Measurements from ENCODE around the gene FNDC3B. TPM values are rescaled to one million over a fixed set of nuclear protein-coding genes. Genes with fewer than 3 reads are reported as not detected.
"Not testable (repeated sequence)": the region's sequence is repeated elsewhere in the genome, so short reads cannot be mapped to it uniquely, and the experiment has no call there.

The FNDC3B gene
- polyA plus RNA-seq, 1 donor = 56.3 TPM

DNA sequence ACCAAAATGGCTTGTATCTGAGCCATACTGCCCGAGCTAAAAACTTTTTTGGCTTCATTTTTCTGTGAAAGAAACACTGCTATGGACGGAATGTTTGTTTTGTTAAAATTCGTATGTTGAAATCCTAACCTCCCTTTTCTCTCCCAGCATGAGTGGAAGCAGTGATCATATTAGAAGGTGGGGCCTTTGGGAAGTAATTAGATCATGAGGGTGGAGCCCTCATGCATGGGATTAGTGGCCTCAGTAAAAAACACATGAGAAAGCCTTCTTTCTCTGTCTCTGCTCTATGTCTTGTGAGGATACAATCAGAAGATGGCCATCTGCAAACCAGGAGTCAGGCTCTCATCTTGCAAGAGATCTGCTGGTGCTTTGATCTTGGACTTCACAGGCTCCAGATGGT lies 7.4 kb upstream of the FNDC3B start:
- DNase-seq (ENCODE audit: low read depth) = no peak

DNA sequence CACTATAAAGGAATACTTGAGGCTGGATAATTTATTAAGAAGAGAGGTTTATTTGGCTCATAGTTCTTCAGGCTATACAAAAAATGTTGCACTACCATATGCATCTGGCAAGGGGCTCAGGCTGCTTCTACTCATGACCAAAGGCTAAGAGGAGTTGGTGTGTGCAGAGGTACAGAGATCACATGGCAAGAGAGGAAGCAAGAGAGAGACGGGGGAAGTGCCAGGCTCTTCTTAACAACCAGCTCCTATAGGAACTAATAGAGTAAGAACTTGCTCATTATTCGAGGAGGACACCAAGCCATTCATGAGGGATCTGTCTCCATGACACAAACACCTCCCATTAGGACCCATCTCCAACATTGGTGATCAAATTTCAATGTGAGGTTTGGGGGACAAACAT lies 6.0 kb upstream of the FNDC3B start:
- DNase-seq (ENCODE audit: low read depth) = no peak

DNA sequence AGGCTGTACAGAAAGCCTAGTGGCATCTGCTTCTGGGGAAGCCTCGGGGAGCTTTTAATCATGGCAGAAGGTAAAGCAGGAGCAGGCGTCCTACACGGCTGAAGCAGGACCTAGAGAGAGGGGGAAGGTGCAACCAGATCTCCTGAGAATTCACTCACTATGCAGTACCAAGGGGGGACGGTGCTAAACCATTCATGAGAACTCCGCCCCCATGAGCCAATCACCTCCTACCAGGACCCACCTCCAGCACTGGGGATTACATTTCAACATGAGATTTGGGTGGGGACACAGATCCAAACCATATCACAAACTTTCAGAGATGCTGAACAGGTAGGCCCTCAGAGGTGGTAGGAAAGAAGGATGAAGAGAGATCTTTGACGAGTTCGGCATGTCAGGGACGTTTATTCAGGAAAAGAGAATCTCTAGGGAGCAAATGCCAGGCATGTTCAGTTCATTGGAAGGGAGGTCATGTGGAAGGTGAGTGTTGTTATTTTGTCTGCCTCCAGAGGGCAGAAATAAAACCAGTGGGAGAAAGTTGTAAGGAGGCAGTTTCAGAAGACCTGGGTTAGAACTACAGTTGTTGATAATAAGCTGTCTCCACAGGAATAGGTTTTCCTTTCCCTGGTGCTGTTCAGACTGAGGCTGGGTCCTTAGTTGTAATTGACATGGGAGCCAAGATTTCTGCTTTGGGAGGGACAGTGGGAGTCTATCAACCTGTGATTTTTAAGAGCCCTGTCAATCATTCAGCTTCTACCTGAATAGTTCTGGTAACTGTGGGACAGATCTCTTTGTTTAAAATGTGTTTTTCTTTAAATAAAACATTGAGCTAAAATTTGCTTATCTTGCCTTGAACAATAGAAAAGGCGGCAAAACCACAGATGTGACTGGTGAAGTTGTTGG lies 4.3 kb upstream of the FNDC3B start:
- no peak for DNase-seq (ENCODE audit: low read depth)

DNA sequence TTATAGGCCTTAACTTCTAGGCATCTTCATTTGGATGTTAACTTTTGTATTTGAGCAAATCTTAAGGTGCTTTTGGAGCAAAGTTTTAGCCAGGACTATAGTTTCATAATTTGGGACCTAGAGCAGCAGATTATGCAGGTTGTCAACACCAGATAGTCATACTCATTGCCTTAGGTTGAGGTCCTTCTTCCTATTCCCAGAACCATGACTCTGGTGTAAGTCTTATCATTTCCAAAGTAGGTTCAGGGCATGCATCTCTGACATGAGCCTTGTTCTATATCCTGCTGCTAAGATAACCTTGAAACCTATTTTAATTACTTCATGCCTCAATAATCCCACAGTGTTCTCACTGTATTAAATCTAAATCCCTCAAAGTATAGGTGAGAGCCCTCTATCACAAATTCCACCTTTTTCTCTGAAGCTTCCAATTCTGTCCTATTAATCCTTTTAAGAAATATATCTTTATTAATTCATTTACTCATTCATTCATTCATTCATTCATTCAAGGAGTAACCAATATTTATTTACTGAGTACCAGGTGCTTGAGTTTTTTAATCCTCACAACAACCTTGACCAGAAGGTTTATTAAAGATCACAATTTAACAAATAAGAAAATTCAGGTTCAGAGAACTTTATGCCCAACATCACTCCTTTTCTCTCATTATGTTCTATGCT lies 2.7 kb upstream of the FNDC3B start:
- no peak for DNase-seq (ENCODE audit: low read depth)

DNA sequence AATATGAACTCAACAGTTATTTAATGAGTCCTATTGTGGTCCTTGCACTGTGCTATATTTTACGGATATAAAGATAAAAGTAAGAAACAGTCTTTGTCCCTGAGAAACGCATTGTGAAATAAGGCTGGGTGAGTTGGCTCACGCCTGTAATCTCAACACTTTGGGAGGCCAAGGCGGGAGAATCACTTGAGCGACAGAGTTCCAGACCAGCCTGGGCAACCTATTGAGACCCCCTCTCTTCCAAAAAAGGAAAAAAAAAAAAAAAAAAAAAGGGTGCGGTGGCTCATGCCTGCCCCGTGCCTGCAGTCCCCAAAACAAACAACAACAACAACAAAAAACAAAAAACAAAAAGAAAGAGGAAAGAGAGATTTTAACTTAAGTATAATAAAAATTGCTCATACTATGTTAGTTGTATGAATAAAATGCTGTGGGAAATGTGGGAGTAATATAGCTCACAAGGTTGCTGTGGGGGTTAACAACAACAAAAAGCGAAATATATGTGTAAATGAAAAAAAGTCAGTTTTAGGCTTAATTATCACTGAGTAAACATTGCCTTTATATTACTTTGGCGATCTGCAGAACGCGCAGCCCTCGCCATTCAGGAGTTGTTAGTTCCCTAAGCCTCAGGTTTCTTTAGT lies 461 bp upstream of the FNDC3B start:
- no peak for DNase-seq (ENCODE audit: low read depth)

DNA sequence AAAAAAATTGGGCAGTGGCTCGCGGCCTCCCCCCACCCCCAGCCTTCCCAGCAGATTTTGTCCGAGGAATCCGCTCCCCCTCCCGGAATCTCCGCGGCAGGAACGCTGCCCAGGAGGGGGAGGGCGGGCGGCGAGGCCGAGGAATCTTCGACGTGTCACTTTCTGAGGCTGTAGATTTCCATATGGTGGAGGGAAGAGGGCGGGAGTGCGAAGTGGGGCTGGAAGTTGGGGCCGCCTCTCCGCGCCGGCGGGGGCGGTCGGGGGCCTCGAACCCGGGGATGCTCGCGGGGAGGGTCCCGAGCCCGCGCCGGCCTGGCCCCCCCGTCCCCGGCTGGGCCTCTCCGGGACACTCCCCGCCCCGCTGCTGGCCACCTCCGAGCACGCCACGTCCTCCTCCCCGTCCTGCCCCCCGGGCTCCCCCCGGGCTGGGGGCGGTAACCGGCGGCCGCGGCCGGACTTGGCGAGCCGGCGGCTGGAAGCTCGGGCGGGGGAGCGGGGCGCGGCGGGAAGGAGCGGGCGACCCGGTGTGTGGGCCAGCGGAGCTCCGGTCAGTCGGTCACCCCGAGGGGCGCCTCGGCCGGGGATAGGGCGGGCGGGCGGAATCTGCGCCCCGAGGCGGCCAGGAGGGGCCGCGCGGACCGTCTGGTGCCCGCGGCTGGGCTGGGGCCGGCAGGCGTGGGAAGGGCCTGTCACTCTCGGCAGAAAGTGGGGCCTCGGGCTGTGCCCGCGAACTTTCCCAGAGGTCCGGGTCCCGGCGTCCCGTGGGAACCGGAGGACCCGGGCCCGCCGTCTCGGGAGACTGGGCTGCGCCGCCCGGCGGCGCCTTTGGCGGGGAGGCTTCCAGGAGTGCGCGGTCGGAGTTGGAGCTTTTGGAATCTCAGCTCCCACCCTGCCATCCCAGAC lies 951 bp downstream of the FNDC3B start:
- no peak for DNase-seq (ENCODE audit: low read depth)

DNA sequence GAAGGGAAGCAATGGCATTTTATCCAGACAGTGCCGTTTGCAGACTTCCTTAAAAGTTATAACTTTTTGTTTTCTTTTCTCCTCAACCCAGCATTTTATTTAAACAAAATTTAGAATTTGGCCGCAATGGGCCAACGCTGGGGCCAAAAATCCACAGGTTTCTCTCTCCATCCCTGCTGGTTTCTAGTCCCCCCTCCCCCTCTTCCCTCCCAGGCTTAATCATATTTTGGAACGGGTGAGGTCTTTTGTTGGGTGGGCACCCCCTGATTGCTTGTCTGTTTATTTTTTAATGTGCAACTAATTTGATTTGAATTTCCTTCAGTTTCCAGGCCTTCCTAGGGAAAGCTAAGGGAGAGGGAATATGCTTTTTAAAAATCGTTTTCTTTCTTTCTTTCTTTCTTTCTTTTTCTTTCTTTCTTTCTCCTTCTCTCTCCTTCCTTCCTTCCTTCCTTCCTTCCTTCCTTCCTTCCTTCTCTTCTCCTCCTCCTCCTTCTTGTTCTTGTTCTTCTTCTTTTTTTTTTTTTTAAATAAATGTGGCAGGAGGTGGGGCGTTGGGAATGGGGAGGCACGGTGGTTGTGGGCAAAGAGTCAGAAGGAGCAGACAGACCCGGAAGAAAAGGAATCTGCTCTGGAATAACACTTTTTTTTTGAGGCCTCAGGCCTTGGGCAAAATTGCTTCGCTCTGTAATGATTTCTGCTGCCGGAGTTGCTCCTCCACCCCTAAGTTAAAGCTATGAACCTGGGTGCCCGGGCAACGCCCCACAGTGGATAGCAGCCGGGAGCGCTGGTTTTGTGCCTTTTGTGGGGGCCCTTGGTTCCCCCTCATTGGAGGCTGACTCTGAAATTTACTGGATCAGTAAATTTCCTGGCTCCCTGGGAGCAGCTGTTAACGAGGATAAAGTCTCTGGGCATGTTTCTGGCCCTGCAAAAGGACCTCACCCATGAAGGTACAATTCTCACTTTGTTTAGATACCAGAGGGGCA lies 1.9 kb downstream of the FNDC3B start:
- DNase-seq (ENCODE audit: low read depth) = no peak

DNA sequence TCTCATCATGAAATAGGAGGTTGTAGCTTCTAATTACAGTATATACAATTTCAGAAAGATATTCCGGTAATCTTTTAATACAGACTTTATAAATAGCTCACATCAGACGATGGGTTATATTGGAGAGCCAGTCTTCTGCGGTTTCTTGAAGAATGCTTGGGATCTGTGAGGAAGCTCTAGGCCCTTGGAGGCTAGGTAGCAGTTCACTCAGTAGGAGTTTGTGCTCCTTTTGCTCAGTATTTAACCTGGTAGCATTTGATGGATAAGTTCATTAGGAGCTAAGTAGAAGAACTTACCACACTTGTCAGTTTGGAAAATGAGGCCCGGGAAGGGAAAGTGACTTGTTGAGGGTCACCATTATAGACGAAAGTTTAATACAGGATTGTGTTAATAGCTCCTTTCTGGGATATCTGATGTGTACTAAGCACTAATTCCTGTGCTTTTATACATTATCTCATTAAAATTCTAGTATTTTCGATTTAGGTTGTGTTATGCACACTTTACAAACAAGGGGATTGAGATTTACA lies 2.8 kb downstream of the FNDC3B start:
- DNase-seq (ENCODE audit: low read depth) = no peak

DNA sequence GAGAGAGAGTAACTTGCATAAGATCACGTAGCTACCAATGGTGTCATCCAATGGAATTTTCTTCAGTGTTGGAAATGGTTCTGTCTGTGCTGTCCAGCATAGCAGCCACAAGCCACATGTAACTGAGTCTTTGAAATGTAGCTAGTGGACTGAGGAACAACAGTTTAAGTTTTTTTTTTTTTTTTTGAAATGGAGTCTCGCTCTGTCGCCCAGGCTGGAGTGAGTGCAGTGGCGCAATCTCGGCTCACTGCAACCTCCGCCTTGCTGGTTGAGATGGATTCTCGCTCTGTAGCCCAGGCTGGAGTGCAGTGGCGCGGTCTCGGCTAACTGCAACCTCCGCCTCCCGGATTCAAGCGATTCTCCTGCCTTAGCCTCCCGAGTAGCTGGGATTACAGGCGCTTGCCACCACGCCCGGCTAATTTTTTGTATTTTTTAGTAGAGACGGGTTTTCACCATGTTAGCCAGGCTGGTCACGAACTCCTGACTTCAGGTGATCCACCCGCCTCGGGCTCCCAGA lies 3.3 kb downstream of the FNDC3B start:
- DNase-seq (ENCODE audit: low read depth) = not testable (repeated sequence)

DNA sequence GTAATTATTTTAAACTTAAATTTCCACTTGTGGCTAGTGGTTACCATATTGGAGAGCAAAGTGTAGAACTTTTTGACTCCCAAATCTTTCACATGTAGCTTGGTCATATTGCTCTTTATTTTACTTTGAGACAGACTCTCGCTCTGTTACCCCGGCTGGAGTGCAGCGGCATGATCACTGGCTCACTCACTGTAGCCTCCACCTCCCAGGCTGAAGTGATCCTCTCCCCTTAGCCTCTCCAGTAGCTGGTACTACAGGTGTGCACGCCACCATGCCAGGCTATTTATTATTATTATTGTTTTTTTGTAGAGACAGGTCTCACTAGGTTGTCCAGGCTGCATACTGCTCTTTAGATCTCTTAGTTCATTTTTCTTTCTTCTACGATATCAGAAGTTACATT lies 3.9 kb downstream of the FNDC3B start:
- no peak for DNase-seq (ENCODE audit: low read depth)

DNA sequence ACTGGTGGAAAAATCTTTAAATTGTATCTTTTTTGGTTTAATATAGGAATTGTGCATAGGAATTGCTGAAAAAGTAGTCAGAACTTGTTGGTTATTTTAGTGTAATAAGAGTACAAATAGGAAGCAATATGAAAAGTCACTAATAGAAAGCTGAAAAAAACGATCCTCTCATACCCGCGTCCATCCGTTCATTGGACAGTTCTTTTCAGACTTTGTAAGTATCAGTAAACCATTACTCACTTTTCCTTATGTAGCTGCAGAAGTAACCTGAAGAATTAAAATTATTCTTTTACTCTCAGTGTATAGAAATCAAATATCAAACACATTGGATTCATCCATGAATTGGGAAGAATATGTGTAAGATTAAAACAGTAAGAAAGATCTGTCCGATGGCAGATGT lies 4.4 kb downstream of the FNDC3B start:
- DNase-seq (ENCODE audit: low read depth) = no peak

DNA sequence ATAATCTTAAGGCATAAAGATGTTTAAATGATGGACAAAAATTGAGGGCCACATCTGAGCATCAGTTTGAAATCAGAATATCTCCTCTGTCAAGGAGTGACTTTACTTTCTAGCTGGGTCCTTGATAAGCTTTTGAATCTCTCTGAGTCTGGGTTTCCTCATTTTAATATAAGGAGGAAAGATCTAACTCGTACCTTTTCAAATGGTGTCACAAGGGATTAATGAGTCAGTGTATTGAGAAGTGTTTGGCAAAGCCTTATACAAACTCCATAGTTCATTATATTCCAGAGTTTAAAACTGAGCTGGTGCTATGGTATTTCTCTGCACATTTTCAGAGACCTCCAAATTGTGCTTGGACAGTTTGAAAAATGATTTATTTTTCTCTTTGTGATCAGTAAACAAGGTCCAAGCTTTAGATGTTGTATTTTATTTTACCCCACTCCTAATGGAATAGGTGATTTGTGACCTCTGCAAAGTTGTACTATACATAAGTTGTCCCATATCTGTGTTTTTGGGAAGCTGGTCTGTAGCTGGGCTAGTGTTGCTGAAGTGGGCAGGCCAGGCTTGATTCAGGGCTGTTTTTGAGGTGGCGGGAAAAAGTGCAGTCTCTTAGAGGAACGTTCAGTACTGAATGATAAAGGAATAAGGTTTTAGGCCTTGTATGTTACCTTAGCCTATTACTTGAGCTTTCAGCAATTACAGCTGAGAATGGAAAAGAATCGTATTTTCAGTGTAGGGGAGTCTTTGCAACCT lies 5.6 kb downstream of the FNDC3B start:
- DNase-seq (ENCODE audit: low read depth) = no peak

DNA sequence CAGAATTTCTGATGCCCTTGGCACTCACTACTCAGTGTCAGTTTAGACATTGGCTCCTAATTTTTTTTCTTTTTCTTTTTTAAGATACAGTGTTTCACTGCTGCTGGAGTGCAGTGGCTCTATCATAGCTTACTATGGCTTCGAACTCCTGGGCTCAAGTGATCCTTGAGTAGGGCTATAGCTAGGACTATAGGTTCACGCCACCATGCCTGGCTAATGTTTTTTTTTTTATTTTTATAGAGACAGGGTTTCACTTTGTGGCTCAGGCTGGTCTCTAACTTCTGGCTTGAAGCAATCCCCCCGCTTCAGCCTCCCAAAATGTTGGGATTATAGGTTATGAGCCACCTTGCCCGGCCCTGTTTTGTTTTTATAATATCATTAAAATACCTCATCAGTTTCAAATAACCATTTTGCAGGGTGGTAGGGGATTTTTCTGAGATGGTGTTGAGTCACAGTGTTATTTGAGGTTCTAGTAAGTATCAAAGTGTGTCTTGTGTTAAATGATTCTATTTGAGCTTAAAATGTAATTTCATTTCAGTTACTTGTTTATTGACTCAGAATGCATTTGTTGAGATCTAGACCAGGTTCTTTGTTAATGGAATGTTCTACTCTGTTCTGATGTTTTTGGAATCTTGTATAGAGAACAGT lies 7.0 kb downstream of the FNDC3B start:
- no peak for DNase-seq (ENCODE audit: low read depth)

DNA sequence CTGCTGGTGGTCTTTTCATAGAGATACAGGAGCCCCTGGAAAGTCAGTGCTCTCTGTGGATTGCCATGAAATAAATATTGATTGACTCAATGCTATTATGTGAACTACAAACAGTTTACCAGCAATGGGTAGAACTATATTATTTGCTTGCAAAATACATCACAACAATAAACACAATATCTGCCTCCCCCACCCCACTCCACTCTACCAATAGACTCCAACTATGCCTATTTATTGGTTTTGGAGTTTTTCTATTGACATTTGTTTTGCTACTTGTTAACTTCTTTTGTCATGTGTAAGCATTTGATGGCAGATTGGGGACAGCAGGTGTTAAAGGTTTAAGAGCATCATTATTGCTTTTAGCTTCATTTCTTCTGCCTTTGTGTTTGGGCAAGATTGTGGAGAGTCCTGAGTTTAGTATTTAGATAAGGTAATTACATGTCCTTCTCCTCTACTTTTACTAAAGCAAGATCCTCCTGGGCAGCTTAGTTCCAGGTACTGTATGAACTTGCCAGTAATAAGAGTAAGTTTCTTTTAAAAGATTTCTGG lies 8.3 kb downstream of the FNDC3B start:
- no peak for DNase-seq (ENCODE audit: low read depth)

DNA sequence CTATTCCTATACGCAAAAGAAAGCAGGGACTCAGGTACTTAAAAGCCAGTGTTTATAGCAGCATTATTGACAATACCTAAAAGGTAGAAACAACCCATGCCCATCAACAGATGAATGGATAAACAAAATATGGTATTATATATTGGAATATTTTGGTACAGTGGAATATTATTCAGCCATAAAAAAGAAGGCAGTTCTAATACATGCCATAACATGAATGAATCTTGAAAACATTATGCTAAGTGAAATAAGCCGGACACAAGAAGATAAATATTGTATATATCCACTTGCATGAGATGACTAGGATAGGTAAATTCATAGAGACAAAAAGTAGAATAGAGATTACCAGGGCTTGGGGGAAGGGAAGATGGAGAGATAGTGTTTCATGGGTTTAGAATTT lies 9.2 kb downstream of the FNDC3B start:
- no peak for DNase-seq (ENCODE audit: low read depth)

DNA sequence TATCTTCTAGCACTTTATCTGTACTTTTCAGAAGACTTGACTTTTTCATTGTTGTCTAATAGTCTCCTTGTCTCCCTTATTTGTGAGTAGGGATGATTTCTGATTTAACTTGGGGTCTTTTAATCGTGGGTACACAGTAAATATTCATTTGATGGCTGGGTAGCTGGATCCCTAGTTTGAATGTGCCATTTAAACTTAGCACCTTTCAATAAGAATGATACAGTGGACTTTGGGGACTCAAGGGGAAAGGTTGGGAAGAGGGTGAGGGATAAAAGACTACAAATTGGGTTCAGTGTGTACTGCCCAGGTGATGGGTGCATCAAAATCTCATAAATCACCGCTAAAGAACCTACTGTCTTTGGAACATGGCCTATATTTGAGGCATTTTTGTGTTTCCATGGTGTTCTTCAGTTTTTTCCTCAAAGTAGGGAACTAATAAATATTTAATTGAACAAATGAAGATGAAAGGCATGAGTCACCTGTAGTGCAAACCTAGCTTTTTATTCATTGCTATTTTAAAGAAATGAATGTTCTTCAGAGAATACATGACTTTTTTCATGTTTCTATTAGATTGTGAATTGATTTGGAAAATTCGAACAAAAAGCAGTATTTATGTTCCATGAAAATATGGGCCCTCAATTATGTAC lies 12.1 kb downstream of the FNDC3B start:
- DNase-seq (ENCODE audit: low read depth) = no peak

DNA sequence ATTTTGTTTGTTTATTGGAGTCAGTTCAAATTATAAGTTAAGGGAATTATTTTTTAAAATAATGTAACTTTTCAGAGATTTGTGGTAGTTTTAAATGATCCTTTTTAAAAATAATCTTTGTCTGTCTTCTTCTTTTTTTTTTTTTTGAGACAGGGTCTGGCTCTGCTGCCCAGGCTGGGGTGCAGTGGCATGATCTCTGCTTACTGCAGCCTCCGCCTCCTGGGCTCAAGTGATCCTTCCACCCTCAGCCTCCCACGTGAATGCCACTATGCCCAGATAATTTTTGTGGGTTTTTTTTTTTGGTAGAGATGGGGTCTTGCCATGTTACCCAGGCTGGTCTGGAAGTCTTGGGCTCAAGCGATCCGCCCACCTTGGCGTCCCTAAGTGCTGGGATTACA lies 12.6 kb downstream of the FNDC3B start:
- no peak for DNase-seq (ENCODE audit: low read depth)

DNA sequence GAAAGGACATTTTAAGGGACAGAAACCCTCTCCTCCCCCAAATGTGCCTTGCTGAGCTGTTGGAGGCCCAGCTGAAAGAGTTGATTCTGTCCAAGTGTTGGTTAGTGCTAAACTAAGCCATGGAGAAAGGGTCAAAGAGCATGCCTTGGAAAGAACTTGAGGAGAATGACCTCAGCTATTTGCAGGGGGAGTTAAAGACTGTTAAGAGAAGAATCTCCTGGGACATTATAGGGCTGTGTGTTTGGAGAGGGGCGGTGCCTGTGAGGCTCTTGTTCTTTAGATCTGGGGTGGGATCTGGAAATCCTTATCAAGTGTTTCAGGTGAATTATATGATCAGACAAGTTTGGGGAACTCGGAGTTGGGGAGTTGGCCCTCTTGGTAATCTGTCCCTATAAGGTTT lies 13.0 kb downstream of the FNDC3B start:
- DNase-seq (ENCODE audit: low read depth) = no peak

All from forelimb muscle (tissue), 1 donor.